Lower leg skin (tissue), 3 donors: ENCODE measurements around the gene SUGCT.

Source experiments
- POLR2A ChIP-seq, 2 donors: fragments of 450-650 bp; IDR thresholded peaks; one replicate each; pipeline ENCODE4 v1.6.1; 2016 to 2017; ENCODE audit warnings: antibody characterized with exemption in 2 of 2, mild to moderate bottlenecking in 1 of 2, moderate library complexity in 1 of 2
- TF ChIP-seq, protein P1 (sequence below), 3 donors: fragments of 450-650 bp; IDR thresholded peaks; one replicate each; pipeline ENCODE4 v1.5.1; 2016; ENCODE audit warnings: antibody characterized with exemption in 3 of 3, mild to moderate bottlenecking in 3 of 3, moderate library complexity in 2 of 3

DNA sequence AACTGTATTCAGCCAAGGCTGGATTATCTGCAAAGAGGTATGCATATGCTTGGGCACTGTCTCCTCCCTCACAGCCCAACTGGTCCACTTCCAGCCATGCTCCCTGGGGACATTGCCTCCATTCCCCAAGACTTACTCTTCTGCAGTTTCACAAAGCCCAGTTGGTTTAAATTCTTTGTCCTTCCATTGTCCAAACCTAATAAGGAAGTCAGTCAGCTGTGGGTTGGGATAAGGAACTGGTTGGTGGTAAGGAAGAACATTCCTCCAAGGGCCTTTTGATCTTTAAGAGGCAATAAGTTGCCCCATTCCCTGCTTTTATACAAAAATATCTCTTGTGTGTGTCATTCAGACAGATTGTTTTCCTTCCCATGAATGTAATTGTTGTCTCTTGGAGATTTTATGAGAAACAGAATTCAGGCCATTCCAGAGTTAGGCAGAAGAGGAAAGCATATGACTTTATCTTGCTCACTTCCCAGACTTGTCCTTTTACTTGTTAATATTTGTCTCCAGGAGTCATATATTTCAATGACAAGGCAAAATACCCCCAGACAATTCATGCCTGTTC, 673.7 kb downstream of the SUGCT start:
- TF ChIP-seq, protein P1, sequence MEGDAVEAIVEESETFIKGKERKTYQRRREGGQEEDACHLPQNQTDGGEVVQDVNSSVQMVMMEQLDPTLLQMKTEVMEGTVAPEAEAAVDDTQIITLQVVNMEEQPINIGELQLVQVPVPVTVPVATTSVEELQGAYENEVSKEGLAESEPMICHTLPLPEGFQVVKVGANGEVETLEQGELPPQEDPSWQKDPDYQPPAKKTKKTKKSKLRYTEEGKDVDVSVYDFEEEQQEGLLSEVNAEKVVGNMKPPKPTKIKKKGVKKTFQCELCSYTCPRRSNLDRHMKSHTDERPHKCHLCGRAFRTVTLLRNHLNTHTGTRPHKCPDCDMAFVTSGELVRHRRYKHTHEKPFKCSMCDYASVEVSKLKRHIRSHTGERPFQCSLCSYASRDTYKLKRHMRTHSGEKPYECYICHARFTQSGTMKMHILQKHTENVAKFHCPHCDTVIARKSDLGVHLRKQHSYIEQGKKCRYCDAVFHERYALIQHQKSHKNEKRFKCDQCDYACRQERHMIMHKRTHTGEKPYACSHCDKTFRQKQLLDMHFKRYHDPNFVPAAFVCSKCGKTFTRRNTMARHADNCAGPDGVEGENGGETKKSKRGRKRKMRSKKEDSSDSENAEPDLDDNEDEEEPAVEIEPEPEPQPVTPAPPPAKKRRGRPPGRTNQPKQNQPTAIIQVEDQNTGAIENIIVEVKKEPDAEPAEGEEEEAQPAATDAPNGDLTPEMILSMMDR (IDR thresholded peaks at IDR 0.05): no peak
- TF ChIP-seq POLR2A (IDR thresholded peaks at IDR 0.05): no peak
